Lung microvascular endothelial cell (primary cell): Measurements from ENCODE around the gene PRKCZ. TPM values are rescaled to one million over a fixed set of nuclear protein-coding genes. Genes with fewer than 3 reads are reported as not detected.

ENCODE experiments used
- DNase-seq, 2 donors: peaks; one replicate each; pipeline versions ENCODE4 v3.0.0 to v3.0.0-alpha.2; 2010; ENCODE audit warnings: low read depth in 2 of 2
- total RNA-seq: library from RNA; depleted of rRNA; stranded (reverse); fragments of >200 nt; gene quantifications from 2 replicates; pipeline ENCODE4 v1.2.1, GENCODE V29; 2014

The PRKCZ gene
- total RNA-seq, 1 donor from 2014 or later = 29.8 TPM

GRCh38 chr1:2192031-2192995 is 142.1 kb downstream of the PRKCZ start:
- DNase-seq = no peak

GRCh38 chr1:2193514-2194281 is 143.5 kb downstream of the PRKCZ start:
- no peak for DNase-seq

GRCh38 chr1:2194319-2194897 is 144.2 kb downstream of the PRKCZ start, which contains the start of gene FAAP20:
TSS of gene FAAP20 (minus strand) at chr1:2194772. CDS start at chr1:2194749, 23 bp downstream.
- peak; percentile 66 to 73 for DNase-seq

GRCh38 chr1:2194898-2195673 is 144.9 kb downstream of the PRKCZ start:
- DNase-seq = peak; percentile 88

- no peak for DNase-seq
These were observed 145.6 kb downstream of the PRKCZ start for GRCh38 chr1:2195785-2196184.

- no peak for DNase-seq
These were observed 146.9 kb downstream of the PRKCZ start for GRCh38 chr1:2196901-2197638.

GRCh38 chr1:2197707-2198165 is 147.5 kb downstream of the PRKCZ start:
- no peak for DNase-seq

GRCh38 chr1:2198571-2198970 is 148.4 kb downstream of the PRKCZ start:
- no peak for DNase-seq

GRCh38 chr1:2199042-2199810 is 149.0 kb downstream of the PRKCZ start:
- peak; percentile 90 to 91 for DNase-seq

- no peak for DNase-seq
These were observed 150.2 kb downstream of the PRKCZ start for GRCh38 chr1:2200308-2200943.

- no peak for DNase-seq
These were observed 150.9 kb downstream of the PRKCZ start for GRCh38 chr1:2201062-2201461.

GRCh38 chr1:2202008-2202575 is 151.9 kb downstream of the PRKCZ start:
- no peak for DNase-seq

GRCh38 chr1:2202843-2203601 is 152.8 kb downstream of the PRKCZ start:
- DNase-seq = no peak

- peak in 1 of 2 donors; percentile 27 for DNase-seq
These were observed 153.6 kb downstream of the PRKCZ start for GRCh38 chr1:2203671-2204414.

GRCh38 chr1:2204415-2205190 is 154.4 kb downstream of the PRKCZ start:
- peak in 1 of 2 donors; percentile 84 for DNase-seq

GRCh38 chr1:2205191-2205952 is 155.2 kb downstream of the PRKCZ start:
- peak; percentile 96 to 98 for DNase-seq
